Caco-2 (cell line): ENCODE results near the gene DHRSX. TPM values are rescaled to one million over a fixed set of nuclear protein-coding genes. Genes with fewer than 3 reads are reported as not detected.
"Not testable (repeated sequence)": the region's sequence is repeated elsewhere in the genome, so short reads cannot be mapped to it uniquely, and the experiment has no call there.

Source experiments
- BruUV-seq: library from RNA; stranded (reverse); fragments of 400-500 nt; replicated peaks from 2 replicates; lab custom pipeline; 2021; lab: Mats Ljungman, UMichigan
- CTCF ChIA-PET: fragments of 300-600 bp; sonication (Branson Sonifier 250); formaldehyde crosslinking; loops from one replicate; lab custom pipeline; 2022; ENCODE audit warnings: antibody characterized with exemption; lab: Charles Lee
- POLR2A ChIA-PET: fragments of 300-600 bp; sonication (Branson Sonifier 250); formaldehyde crosslinking; loops from one replicate; lab custom pipeline; 2022; ENCODE audit warnings: antibody characterized with exemption; lab: Charles Lee
- DNase-seq, 2 experiments: peaks; one replicate each; pipeline versions ENCODE4 v3.0.0 to v3.0.0-alpha.2; 2020 to 2022
- H3K27me3 ChIP-seq: replicated peaks from 2 replicates; pipeline ENCODE4 v1.6.0; 2011; ENCODE audit warnings: low read length; ENCODE audit not compliant: control insufficient read depth, insufficient read depth
- H3K36me3 ChIP-seq: 2 replicates; pipeline ENCODE4 v1.5.1; 2011; ENCODE audit warnings: low read length; ENCODE audit not compliant: control insufficient read depth, insufficient read depth
- H3K4me1 ChIP-seq: fragments of 250-450 bp; sonication (Bioruptor Pico); 2 replicates; pipeline ENCODE4 v1.5.1; 2020; ENCODE audit warnings: mild to moderate bottlenecking
- H3K4me3 ChIP-seq: 2 replicates; pipeline ENCODE4 v1.5.1; 2011; ENCODE audit warnings: low read depth, mild to moderate bottlenecking, control low read depth, low read length
- H3K9me3 ChIP-seq: fragments of 250-450 bp; sonication (Bioruptor Pico); 2 replicates; pipeline ENCODE4 v1.5.1; 2020; ENCODE audit warnings: mild to moderate bottlenecking, moderate library complexity
- H3K27ac Mint-ChIP-seq: one replicate; pipeline ENCODE4 v1.8.0; 2022; ENCODE audit warnings: mixed read lengths; ENCODE audit not compliant: unreplicated experiment
- H3K27me3 Mint-ChIP-seq: one replicate; pipeline ENCODE4 v1.8.0; 2022; ENCODE audit warnings: mixed read lengths; ENCODE audit not compliant: insufficient read depth, unreplicated experiment
- H3K36me3 Mint-ChIP-seq: one replicate; pipeline ENCODE4 v1.8.0; 2022; ENCODE audit warnings: mild to moderate bottlenecking, mixed read lengths; ENCODE audit not compliant: insufficient read depth, unreplicated experiment
- H3K4me1 Mint-ChIP-seq: one replicate; pipeline ENCODE4 v1.8.0; 2022; ENCODE audit warnings: low read depth, mixed read lengths; ENCODE audit not compliant: unreplicated experiment
- H3K4me3 Mint-ChIP-seq: one replicate; pipeline ENCODE4 v1.8.0; 2022; ENCODE audit warnings: mild to moderate bottlenecking, moderate library complexity, mixed read lengths; ENCODE audit not compliant: unreplicated experiment
- H3K9me3 Mint-ChIP-seq: one replicate; pipeline ENCODE4 v1.8.0; 2022; ENCODE audit warnings: mixed read lengths; ENCODE audit not compliant: unreplicated experiment
- intact Hi-C: fragments of 100-400 bp; cut with micrococcal nuclease; formaldehyde crosslinking; loops from one replicate; pipeline ENCODE4 v1.10.0; 2022; ENCODE audit not compliant: unreplicated experiment
- total RNA-seq: library from RNA; stranded (reverse); gene quantifications from 2 replicates; pipeline ENCODE4 v1.2.3, GENCODE V29; 2022
- TF ChIP-seq, protein P1 (sequence below), 2 experiments: fragments of 200-600 bp in 1 of 2; IDR thresholded peaks; 1 replicate in 1 of 2; 2 replicates in 1 of 2; pipeline versions ENCODE4 v1.5.1 to v1.8.0; 2011 to 2022; ENCODE audit warnings: antibody characterized with exemption in 1 of 2, control low read depth in 1 of 2, inconsistent platforms in 1 of 2, low read depth in 1 of 2, low read length in 1 of 2, mild to moderate bottlenecking in 1 of 2, moderate library complexity in 1 of 2; ENCODE audit not compliant: insufficient read depth in 1 of 2, severe bottlenecking in 1 of 2, unreplicated experiment in 1 of 2

The DHRSX gene
- total RNA-seq, 1 experiment from 2014 or later: 64.1 TPM

DNA sequence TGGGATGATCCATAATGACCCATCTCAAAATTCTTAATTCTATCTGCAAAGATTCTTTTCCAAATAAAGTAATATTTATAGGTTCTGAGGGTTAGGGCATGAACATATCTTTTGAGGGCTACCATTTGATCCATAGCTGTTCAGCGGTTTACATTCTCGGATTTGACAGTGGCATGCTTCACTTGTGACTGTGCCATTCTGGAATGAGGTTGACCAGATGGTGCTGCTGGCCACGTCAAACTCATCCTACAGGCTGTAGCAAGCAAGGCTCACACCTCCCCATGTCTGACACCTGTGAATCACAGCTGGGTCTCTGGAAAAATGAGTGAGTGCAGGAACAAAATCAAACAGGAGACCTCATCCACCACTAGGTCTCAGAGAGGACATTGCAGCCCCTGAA, 280.5 kb downstream of the DHRSX start:
- no peak overlapping the region for H3K27ac Mint-ChIP-seq
- CTCF ChIA-PET: no interaction called here
- peaks cover 15% of the 10 kb centered on the region for H3K36me3 Mint-ChIP-seq
- POLR2A ChIA-PET: no interaction called here
- no peak for DNase-seq
- peaks cover 30% of the 10 kb centered on the region for H3K9me3 Mint-ChIP-seq
- H3K9me3 ChIP-seq: peaks cover 13% of the 10 kb centered on the region; the same call in 1 of the 2 replicates
- intact Hi-C loops: no loop called here
- H3K4me1 Mint-ChIP-seq: no peaks in the 10 kb centered on the region
- no TSS peak for BruUV-seq
- no peaks in the 10 kb centered on the region for H3K27me3 ChIP-seq
- no peak overlapping the region for H3K4me3 ChIP-seq
- no peaks in the 10 kb centered on the region for H3K4me1 ChIP-seq
- no peaks in the 10 kb centered on the region for H3K36me3 ChIP-seq
- H3K27me3 Mint-ChIP-seq: no peaks in the 10 kb centered on the region
- no peak overlapping the region for H3K4me3 Mint-ChIP-seq
- TF ChIP-seq, protein P1, sequence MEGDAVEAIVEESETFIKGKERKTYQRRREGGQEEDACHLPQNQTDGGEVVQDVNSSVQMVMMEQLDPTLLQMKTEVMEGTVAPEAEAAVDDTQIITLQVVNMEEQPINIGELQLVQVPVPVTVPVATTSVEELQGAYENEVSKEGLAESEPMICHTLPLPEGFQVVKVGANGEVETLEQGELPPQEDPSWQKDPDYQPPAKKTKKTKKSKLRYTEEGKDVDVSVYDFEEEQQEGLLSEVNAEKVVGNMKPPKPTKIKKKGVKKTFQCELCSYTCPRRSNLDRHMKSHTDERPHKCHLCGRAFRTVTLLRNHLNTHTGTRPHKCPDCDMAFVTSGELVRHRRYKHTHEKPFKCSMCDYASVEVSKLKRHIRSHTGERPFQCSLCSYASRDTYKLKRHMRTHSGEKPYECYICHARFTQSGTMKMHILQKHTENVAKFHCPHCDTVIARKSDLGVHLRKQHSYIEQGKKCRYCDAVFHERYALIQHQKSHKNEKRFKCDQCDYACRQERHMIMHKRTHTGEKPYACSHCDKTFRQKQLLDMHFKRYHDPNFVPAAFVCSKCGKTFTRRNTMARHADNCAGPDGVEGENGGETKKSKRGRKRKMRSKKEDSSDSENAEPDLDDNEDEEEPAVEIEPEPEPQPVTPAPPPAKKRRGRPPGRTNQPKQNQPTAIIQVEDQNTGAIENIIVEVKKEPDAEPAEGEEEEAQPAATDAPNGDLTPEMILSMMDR (IDR thresholded peaks at IDR 0.05; ENCODE audit: insufficient read depth in 1 of 2, low read depth in 1 of 2, low read length in 1 of 2, severe bottlenecking in 1 of 2, unreplicated experiment in 1 of 2): no peak

DNA sequence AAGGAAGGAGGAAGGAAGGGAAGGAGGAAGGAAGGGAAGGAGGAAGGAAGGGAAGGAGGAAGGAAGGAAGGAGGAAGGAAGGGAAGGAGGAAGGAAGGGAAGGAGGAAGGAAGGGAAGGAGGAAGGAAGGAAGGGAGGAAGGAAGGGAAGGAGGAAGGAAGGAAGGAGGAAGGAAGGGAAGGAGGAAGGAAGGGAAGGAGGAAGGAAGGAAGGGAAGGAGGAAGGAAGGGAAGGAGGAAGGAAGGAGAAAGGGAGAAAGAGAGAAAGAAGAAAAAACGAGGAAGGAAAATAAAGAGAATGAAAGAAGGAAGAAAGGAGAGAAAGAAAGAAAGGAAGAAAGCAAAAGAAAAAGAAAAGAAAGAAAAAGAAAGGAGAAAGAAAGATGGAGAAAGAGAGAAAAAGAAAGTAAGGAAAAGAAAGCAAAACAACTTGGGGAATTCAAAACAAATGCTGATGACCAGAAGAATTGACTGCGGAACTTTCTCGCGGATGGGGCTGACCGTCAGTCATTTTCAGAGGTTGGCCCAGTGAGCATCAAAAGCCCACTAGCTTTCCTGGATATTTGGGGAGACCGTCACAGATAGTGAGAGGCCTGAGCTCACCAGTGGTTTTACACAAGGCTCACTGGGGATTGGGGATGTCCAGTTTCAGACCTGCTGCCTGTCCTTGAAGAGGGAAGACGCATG, 286.5 kb downstream of the DHRSX start:
- BruUV-seq, H3K4me3 ChIP-seq, H3K27me3 ChIP-seq, H3K36me3 ChIP-seq, H3K9me3 ChIP-seq, H3K4me1 ChIP-seq, H3K4me1 Mint-ChIP-seq, H3K27me3 Mint-ChIP-seq, H3K4me3 Mint-ChIP-seq, POLR2A ChIA-PET, H3K27ac Mint-ChIP-seq, intact Hi-C loops, H3K36me3 Mint-ChIP-seq, CTCF ChIA-PET, DNase-seq: not testable (repeated sequence)
- H3K9me3 Mint-ChIP-seq: peaks cover 10% of the 10 kb centered on the region

DNA sequence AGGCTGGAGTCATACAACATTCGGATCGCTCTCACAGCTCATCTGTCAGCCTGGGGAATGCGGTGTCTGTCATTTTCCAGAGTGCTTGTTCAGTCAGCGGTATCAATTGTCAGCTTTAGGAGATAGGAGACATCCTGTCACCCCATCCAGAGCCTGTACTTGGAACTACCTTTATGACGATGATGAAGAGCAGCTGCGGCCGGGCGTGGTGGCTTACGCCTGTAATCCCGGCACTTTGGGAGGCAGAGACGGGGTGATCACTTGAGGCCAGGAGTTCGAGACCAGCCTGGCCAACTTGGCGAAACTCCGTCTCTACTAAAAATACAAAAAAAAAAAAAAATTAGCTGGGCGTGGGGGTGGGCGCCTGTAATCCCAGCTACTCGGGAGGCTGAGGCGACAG, 289.1 kb downstream of the DHRSX start:
- BruUV-seq, CTCF ChIA-PET, H3K27me3 Mint-ChIP-seq, H3K36me3 ChIP-seq, H3K27ac Mint-ChIP-seq, intact Hi-C loops, H3K4me3 ChIP-seq, POLR2A ChIA-PET, H3K9me3 ChIP-seq, H3K4me3 Mint-ChIP-seq, H3K4me1 Mint-ChIP-seq, H3K36me3 Mint-ChIP-seq, H3K27me3 ChIP-seq, DNase-seq, H3K4me1 ChIP-seq: not testable (repeated sequence)
- peaks cover 10% of the 10 kb centered on the region for H3K9me3 Mint-ChIP-seq

DNA sequence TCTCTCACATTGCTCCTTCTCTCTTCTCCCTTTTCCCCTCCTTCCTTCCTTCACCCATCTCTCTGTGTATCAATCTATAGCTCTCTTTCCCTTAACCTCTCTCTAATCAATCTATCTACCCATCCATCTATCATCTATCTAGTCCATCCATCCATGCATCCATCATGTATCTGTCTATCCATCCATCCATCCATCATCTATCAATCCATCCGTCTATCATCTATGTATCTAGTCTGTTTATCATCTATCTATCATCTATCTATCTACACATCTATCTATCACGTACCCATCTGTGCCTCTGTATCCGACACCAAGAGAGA, 307.5 kb downstream of the DHRSX start:
- BruUV-seq: no TSS peak
- no peak for DNase-seq
- TF ChIP-seq, protein P1 (IDR thresholded peaks at IDR 0.05; ENCODE audit: insufficient read depth in 1 of 2, low read depth in 1 of 2, low read length in 1 of 2, severe bottlenecking in 1 of 2, unreplicated experiment in 1 of 2): no peak
- H3K36me3 Mint-ChIP-seq: no peaks in the 10 kb centered on the region
- intact Hi-C loops: no loop called here
- no peak overlapping the region for H3K4me3 Mint-ChIP-seq
- no peak overlapping the region for H3K27ac Mint-ChIP-seq
- Histone ChIP-seq H3K36me3 (no peaks in the 10 kb centered on the region), H3K4me3 (no peak overlapping the region), H3K27me3 (no peaks in the 10 kb centered on the region), H3K9me3 (no peaks in the 10 kb centered on the region), H3K4me1 (no peaks in the 10 kb centered on the region)
- ChIA-PET CTCF (no interaction called here), POLR2A (no interaction called here)
- H3K9me3 Mint-ChIP-seq: no peaks in the 10 kb centered on the region
- H3K27me3 Mint-ChIP-seq: no peaks in the 10 kb centered on the region
- H3K4me1 Mint-ChIP-seq: no peaks in the 10 kb centered on the region
